K562 (cell line): ENCODE data around the gene TMEM156. TPM values are rescaled to one million over a fixed set of nuclear protein-coding genes. Genes with fewer than 3 reads are reported as not detected.

Source experiments
- ARID3A ChIP-seq: IDR thresholded peaks from 2 replicates; pipeline ENCODE4 v1.6.1; 2012; ENCODE audit warnings: low read depth, low read length, improper control_type of control experiment, borderline replicate concordance
- ATF1 ChIP-seq, 2 experiments: fragments of 450-650 bp in 1 of 2; IDR thresholded peaks; 2 replicates each; pipeline ENCODE4 v1.6.1; 2016; ENCODE audit warnings: missing compliant biosample characterization in 1 of 2, missing genetic modification characterization in 1 of 2
- CHD2 ChIP-seq: IDR thresholded peaks from 2 replicates; pipeline ENCODE4 v1.6.1; 2011; ENCODE audit warnings: low read depth, low read length
- CREB1 ChIP-seq, 2 experiments: sonication (generic) in 1 of 2; formaldehyde crosslinking in 1 of 2; IDR thresholded peaks; 2 replicates each; pipeline versions ENCODE4 v1.6.1 to v1.8.0; 2012 to 2022; ENCODE audit warnings: inconsistent platforms in 1 of 2, mild to moderate bottlenecking in 1 of 2, missing genetic modification reagents in 1 of 2, moderate library complexity in 1 of 2
- CTCFL ChIP-seq: IDR thresholded peaks from 2 replicates; pipeline ENCODE4 v1.6.1; 2011; ENCODE audit warnings: borderline replicate concordance, low read depth, mild to moderate bottlenecking, moderate library complexity, low read length; ENCODE audit not compliant: insufficient read depth, poor library complexity, severe bottlenecking
- ELF2 ChIP-seq: fragments of 250-450 bp; sonication (Bioruptor Pico); IDR thresholded peaks from 2 replicates; pipeline ENCODE4 v1.5.0; 2021; ENCODE audit warnings: mild to moderate bottlenecking
- HDAC2 ChIP-seq: fragments of 450-650 bp; IDR thresholded peaks from 2 replicates; pipeline ENCODE4 v1.6.1; 2016; ENCODE audit warnings: mild to moderate bottlenecking
- HDAC6 ChIP-seq: IDR thresholded peaks from 2 replicates; pipeline ENCODE4 v1.6.1; 2012; ENCODE audit warnings: low read depth, mild to moderate bottlenecking, control low read depth, inconsistent platforms, low read length, moderate library complexity
- JUNB ChIP-seq: fragments of 450-650 bp; formaldehyde crosslinking; conservative IDR thresholded peaks from 2 replicates; pipeline ENCODE4 v1.4.0; 2020; ENCODE audit warnings: mild to moderate bottlenecking
- MIER1 ChIP-seq: fragments of 450-650 bp; IDR thresholded peaks from 2 replicates; pipeline ENCODE4 v1.6.1; 2016; ENCODE audit warnings: antibody characterized with exemption, mild to moderate bottlenecking, low read depth
- MTA1 ChIP-seq: fragments of 450-650 bp; IDR thresholded peaks from 2 replicates; pipeline ENCODE4 v1.6.1; 2017; ENCODE audit warnings: borderline replicate concordance
- NR2C2 ChIP-seq, 2 experiments: fragments of 200-800 bp in 1 of 2; sonication (Bioruptor generic) in 1 of 2; sonication (generic) in 1 of 2; formaldehyde crosslinking in 1 of 2; IDR thresholded peaks; 2 replicates each; pipeline versions ENCODE4 v1.6.1 to v1.8.0; 2016 to 2022; ENCODE audit warnings: mild to moderate bottlenecking in 1 of 2, missing compliant biosample characterization in 1 of 2, missing genetic modification characterization in 1 of 2, missing genetic modification reagents in 1 of 2
- POLR2AphosphoS5 ChIP-seq: IDR thresholded peaks from 2 replicates; pipeline ENCODE4 v1.6.1; 2011; ENCODE audit warnings: mild to moderate bottlenecking, low read depth, low read length, moderate library complexity; ENCODE audit not compliant: control insufficient read depth, insufficient read depth
- SAFB2 ChIP-seq: fragments of 200-400 bp; formaldehyde crosslinking; IDR thresholded peaks from 2 replicates; pipeline ENCODE4 v1.6.1; 2018; ENCODE audit warnings: borderline replicate concordance, low read length, low read depth, moderate library complexity; ENCODE audit not compliant: severe bottlenecking
- SRF ChIP-seq, 2 experiments: fragments of 250-450, 450-650 bp in 1 of 2; sonication (Bioruptor Pico) in 1 of 2; sonication (generic) in 1 of 2; formaldehyde crosslinking; IDR thresholded peaks; 2 replicates each; pipeline versions ENCODE4 v1.5.0 to v1.5.1; 2020 to 2022; ENCODE audit warnings: mild to moderate bottlenecking in 1 of 2, missing genetic modification reagents in 1 of 2
- TAF7 ChIP-seq: fragments of 450-650 bp; IDR thresholded peaks from 2 replicates; pipeline ENCODE4 v1.6.1; 2016; ENCODE audit warnings: missing genetic modification characterization, missing compliant biosample characterization
- TCF7L2 ChIP-seq: fragments of 150-350 bp; IDR thresholded peaks from 2 replicates; pipeline ENCODE4 v1.6.1; 2016; ENCODE audit warnings: low read depth, mild to moderate bottlenecking, low read length, moderate library complexity
- TEAD1 ChIP-seq, 2 experiments: fragments of 450-650 bp in 1 of 2; sonication (generic) in 1 of 2; formaldehyde crosslinking; IDR thresholded peaks; 2 replicates each; pipeline versions ENCODE4 v1.4.0 to v1.8.0; 2020 to 2022; ENCODE audit warnings: mild to moderate bottlenecking in 2 of 2, missing genetic modification reagents in 1 of 2
- TSC22D4 ChIP-seq: fragments of 450-650 bp; IDR thresholded peaks from 2 replicates; pipeline ENCODE4 v1.6.1; 2016; ENCODE audit warnings: missing genetic modification characterization, missing biosample characterization, control low read depth
- ZFP1 ChIP-seq: fragments of 450-650 bp; formaldehyde crosslinking; IDR thresholded peaks from 2 replicates; pipeline ENCODE4 v1.4.0; 2020; ENCODE audit warnings: mild to moderate bottlenecking, mixed read lengths
- ZNF133 ChIP-seq: fragments of 250-450 bp; sonication (Bioruptor Pico); IDR thresholded peaks from 2 replicates; pipeline ENCODE4 v1.4.0; 2020; ENCODE audit warnings: mild to moderate bottlenecking
- ZNF175 ChIP-seq: fragments of 200-800 bp; sonication (Bioruptor generic); IDR thresholded peaks from 2 replicates; pipeline ENCODE4 v1.6.1; 2016; ENCODE audit warnings: low read depth, mild to moderate bottlenecking, missing genetic modification characterization, missing compliant biosample characterization
- ZSCAN29 ChIP-seq: fragments of 450-650 bp; IDR thresholded peaks from 2 replicates; pipeline ENCODE4 v1.6.1; 2017
- polyA plus RNA-seq, 8 experiments: library from polyadenylated mRNA; depleted of rRNA in 4 of 8; stranded (reverse) in 5 of 8; unstranded in 3 of 8; fragments of >200 nt; fragmentation: Nextera tagmentation in 2 of 8; fragmentation: Illumina TruSeq in 1 of 8; extraction: Ambion mirVana in 2 of 8; extraction: Trizol in 1 of 8; gene quantifications; 2 replicates each; pipeline versions ENCODE4 v1.2.1 to v1.2.3, GENCODE V29; 2011 to 2014; ENCODE audit warnings: inconsistent platforms in 1 of 8, missing spikeins in 1 of 8
- total RNA-seq, 7 experiments: library from RNA; depleted of rRNA in 6 of 7; stranded (reverse); fragments of >200 nt in 6 of 7; fragmentation: Illumina TruSeq in 2 of 7; extraction: Trizol in 2 of 7; gene quantifications; 2 replicates each; pipeline versions ENCODE4 v1.2.1 to v1.2.3, GENCODE V29; 2011 to 2021; ENCODE audit warnings: low replicate concordance in 1 of 7

TMEM156 gene
- total and polyA plus RNA-seq, 9 of the 15 experiments (the other 6 are each of a cell fraction or from before 2014, with no cell fraction given): 3.5 to 9.6 (median 6.4) TPM

- TF ChIP-seq ZNF175 (CRISPR knock-in tag) (0 out of 2 replicates have a peak, but pooled peaks have one; percentile 30), ZNF133 (CRISPR knock-in tag) (no peak), CTCFL (peak; percentile 40), HDAC6 (no peak), HDAC2 (no peak), NR2C2 (CRISPR knock-in tag; IDR thresholded peaks at IDR 0.05) (no peak), NR2C2 (tag; IDR thresholded peaks at IDR 0.05) (peak; percentile 79), MIER1 (no peak), ARID3A (no peak), JUNB (CRISPR knock-in tag) (no peak), POLR2AphosphoS5 (no peak; the same call in 1 of the 2 replicates), MTA1 (no peak), TEAD1 (CRISPR knock-in tag; IDR thresholded peaks at IDR 0.05) (no peak), CHD2 (no peak), TSC22D4 (tag) (no peak), ZSCAN29 (no peak), TCF7L2 (no peak), ATF1 (CRISPR knock-in tag; IDR thresholded peaks at IDR 0.05) (no peak; the same call in 1 of the 2 replicates), ATF1 (tag; IDR thresholded peaks at IDR 0.05) (no peak), SAFB2 (no peak), SRF (CRISPR knock-in tag; IDR thresholded peaks at IDR 0.05) (0 out of 4 replicates have a peak, but pooled peaks of 1 of the 2 experiments have one; percentile 29), ELF2 (CRISPR knock-in tag) (no peak), ZFP1 (CRISPR knock-in tag) (no peak), CREB1 (IDR thresholded peaks at IDR 0.05) (peak; percentile 49; the same call in 1 of the 2 replicates), CREB1 (CRISPR knock-in tag; IDR thresholded peaks at IDR 0.05) (peak; percentile 62; the same call in 1 of the 2 replicates), TAF7 (tag) (no peak)
Observed at GRCh38 chr4:39044956-39045826, 13.0 kb upstream of the TMEM156 start (continued).
